Bone marrow (tissue), 2 donors: ENCODE measurements around the gene SDS.

Source experiments
- DNase-seq, 2 donors: peaks; one replicate each; lab custom pipeline; 2025; lab: John Stamatoyannopoulos, UW

The SDS gene

DNA sequence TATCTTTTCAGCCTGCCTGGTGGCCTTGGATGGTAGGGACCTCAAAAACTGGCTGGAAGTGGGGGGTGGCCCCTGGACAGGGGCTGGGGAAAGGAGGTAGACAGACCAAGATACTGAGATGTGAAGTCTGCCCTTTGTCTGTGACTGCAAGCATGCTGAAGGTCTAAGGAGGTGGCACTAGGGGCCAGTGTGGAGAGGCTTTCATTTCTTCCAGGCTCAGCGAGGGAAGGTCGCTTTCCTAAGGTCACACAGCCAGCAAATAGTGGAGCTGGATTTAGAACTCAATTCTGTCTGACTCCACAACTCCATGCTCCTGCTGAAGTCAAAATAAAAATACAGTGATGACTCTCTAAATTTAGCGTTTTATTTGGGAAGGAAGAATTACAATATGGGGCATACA lies 56.6 kb downstream of the SDS start:
- no peak for DNase-seq

DNA sequence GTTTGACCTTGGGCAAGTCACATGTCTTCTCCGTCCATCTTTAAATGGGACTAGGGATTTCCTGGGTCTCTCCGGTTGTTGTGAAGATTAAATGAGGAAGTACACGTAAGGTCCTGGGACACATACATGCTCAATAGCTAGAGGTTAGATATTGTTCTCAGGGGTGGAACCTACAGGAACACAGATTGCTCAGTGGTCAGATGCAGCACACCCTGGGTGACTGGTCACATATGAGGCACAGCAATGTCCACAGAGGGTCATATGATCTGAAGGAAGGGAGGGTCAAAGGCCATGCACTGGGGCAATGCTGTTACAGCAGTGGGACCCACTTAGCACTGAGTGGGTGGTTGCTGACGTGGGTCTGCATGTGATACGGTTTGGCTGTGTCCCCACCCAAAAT lies 57.3 kb downstream of the SDS start:
- no peak for DNase-seq

DNA sequence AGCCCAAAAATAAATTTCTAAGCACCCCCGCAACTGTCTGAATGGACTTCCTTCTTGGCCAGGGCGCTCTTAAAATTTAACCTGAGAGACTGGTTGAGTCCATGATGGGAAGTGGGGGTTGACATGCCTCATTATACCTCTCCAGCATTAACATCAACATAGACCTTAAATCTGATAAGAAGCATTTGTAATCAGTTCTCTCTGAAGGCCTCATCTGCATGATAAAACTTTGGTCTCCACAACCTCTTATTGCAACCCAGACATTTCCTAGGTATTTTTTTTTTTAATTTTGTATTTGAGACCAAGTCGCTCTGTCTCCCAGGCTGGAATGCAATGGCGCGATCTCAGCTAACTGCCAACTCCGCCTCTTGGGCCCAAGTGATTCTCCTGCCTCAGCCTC lies 58.4 kb downstream of the SDS start:
- no peak for DNase-seq
